Pancreas (tissue), 10 donors: ENCODE measurements around the gene ST7. TPM values are rescaled to one million over a fixed set of nuclear protein-coding genes. Genes with fewer than 3 reads are reported as not detected.

Experiments used
- ATAC-seq, 4 donors: fragments of 200-7000 bp; cut with Tn5 transposase; one replicate each; pipeline versions ENCODE4 v1.8.0 to v1.9.1; 2020; ENCODE audit warnings: mild to moderate bottlenecking in 4 of 4, moderate library complexity in 4 of 4
- DNase-seq, 6 donors: peaks; one replicate each; pipeline ENCODE4 v3.0.0-alpha.2; 2020
- FAIRE-seq: peaks from 2 replicates; lab custom pipeline; 2012; peaks lifted over from hg19 to GRCh38; lab: Jason Lieb, UNC
- H3K27ac ChIP-seq, 4 donors: fragments of 200-600 bp; sonication (generic); 1 replicate in 3 of 4; 2 replicates in 1 of 4; pipeline versions ENCODE4 v1.5.0 to v1.8.0; 2020
- H3K27me3 ChIP-seq, 4 donors: fragments of 200-600 bp; one replicate each; pipeline ENCODE4 v1.8.0; 2021
- H3K36me3 ChIP-seq, 3 donors: fragments of 200-600 bp; sonication (generic) in 1 of 3; one replicate each; pipeline versions ENCODE4 v1.5.0 to v1.8.0; 2020 to 2021
- H3K4me1 ChIP-seq, 3 donors: fragments of 200-600 bp; one replicate each; pipeline ENCODE4 v1.8.0; 2021
- H3K4me3 ChIP-seq, 4 donors: fragments of 200-600 bp; sonication (generic) in 2 of 4; one replicate each; pipeline versions ENCODE4 v1.5.0 to v1.8.0; 2020 to 2021
- H3K9me3 ChIP-seq, 4 donors: fragments of 200-600 bp; one replicate each; pipeline ENCODE4 v1.8.0; 2021
- WGBS, 2 donors: extraction: QIAGEN DNeasy Blood & Tissue Kit; methylation state at CpG; one replicate each; pipeline ENCODE4 v1.1.7; 2013; 5-methylcytosine and 5-hydroxymethylcytosine counted together
- intact Hi-C, 3 donors: fragments of 100-400 bp; cut with DNase I; formaldehyde crosslinking; loops; one replicate each; pipeline versions ENCODE4 v1.11.1 to v1.14.2; 2022
- polyA plus RNA-seq, 2 donors: library from polyadenylated mRNA; stranded (reverse); fragments of 200-250 nt; gene quantifications; one replicate each; pipeline ENCODE4 v1.2.3, GENCODE V29; 2013
- total RNA-seq, 6 donors: library from RNA; stranded (reverse); fragmentation: NEBNext Ultra II Directional in 4 of 6; extraction: Animal tissue kit (Norgen Biotek cat#: 25700) in 4 of 6; gene quantifications; one replicate each; pipeline versions ENCODE4 v1.2.1 to v1.2.4, GENCODE V29; 2021 to 2023
- TF ChIP-seq, protein P1 (sequence below), 4 donors: fragments of 200-600 bp; sonication (generic) in 3 of 4; IDR thresholded peaks; one replicate each; pipeline versions ENCODE4 v1.5.0 to v1.8.0; 2021; ENCODE audit warnings: antibody characterized with exemption in 4 of 4
- donor health status: healthy with polysubstance abuse.
- donor health status: DM: no; HTN: no; CAD: no; lungs with moderate emphysema.
- donor health status: DM: no; HTN: no; CAD: no.
- donor health status: control.
- donor health status: control.
- donor health status: Bipolar disorder and iron deficiency.
- donor health status: DM: yes; HTN: yes; CAD: no.
- donor health status: DM: no; HTN: no; CAD: no.
- donor health status: DM: no; HTN: no; CAD: no.
- donor health status: DM: yes; HTN: yes; CAD: no.

ST7 gene
- total and polyA plus RNA-seq, 8 donors, result 8.2 to 20.2 (median 17.1) TPM

DNA sequence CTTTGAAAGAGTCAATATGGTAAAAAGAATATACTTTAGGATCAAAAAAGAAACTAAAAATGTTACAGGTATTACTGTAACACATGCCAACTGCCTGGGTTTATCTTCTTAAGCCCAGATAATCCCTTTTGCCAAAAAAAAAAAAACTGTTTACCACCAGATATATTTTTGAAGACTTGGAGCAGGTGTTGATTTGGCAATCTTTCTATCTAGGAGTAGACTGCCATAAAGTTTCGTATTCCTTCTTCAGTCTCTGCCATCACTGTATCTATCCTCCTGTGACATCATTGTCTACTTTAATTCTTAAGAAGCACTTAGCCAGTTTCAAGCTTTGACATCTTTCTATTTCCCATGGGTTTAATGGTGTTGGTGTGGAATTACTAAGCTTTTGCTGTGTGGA is 161.0 kb downstream of the ST7 start:
- 41 to 46% methylated on average over 1 of the region's 1 CpG for WGBS, 2 donors
- DNase-seq (no peak), FAIRE-seq (no peak), ATAC-seq (peak; percentile 43 to 75 (median 62))
- H3K4me1 ChIP-seq, result peaks cover 3 to 18% (median 7%) of the 10 kb centered on the region in 3 donors
- no peaks in the 10 kb centered on the region for H3K36me3 ChIP-seq
- H3K27me3 ChIP-seq, result no peaks in the 10 kb centered on the region
- no peak overlapping the region for H3K4me3 ChIP-seq
- peak overlapping the region in 2 of 4 donors; percentile 29 to 30 for H3K27ac ChIP-seq
- TF ChIP-seq, protein P1, sequence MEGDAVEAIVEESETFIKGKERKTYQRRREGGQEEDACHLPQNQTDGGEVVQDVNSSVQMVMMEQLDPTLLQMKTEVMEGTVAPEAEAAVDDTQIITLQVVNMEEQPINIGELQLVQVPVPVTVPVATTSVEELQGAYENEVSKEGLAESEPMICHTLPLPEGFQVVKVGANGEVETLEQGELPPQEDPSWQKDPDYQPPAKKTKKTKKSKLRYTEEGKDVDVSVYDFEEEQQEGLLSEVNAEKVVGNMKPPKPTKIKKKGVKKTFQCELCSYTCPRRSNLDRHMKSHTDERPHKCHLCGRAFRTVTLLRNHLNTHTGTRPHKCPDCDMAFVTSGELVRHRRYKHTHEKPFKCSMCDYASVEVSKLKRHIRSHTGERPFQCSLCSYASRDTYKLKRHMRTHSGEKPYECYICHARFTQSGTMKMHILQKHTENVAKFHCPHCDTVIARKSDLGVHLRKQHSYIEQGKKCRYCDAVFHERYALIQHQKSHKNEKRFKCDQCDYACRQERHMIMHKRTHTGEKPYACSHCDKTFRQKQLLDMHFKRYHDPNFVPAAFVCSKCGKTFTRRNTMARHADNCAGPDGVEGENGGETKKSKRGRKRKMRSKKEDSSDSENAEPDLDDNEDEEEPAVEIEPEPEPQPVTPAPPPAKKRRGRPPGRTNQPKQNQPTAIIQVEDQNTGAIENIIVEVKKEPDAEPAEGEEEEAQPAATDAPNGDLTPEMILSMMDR (IDR thresholded peaks at IDR 0.05), result no peak
- intact Hi-C loops, result no loop called here
- no peaks in the 10 kb centered on the region for H3K9me3 ChIP-seq

DNA sequence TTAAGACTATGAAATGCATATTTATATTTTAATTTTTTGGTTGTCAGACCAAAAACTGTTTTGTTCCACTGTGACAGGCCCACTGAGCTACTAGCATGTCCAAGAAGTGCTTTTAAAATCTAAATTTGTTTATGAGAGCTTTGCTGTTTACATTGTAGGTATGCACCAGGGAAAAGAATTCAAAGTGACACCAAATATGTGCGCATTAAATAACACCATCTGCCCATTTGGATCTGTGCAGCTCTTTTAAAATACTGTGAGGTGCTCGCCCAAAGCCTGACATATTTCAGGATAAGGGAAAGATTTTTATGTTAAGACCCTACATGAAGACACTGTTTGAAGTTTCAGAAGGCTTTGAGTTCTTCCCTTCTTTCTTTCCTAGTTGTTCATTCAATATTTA is 162.9 kb downstream of the ST7 start:
- peaks cover 3 to 14% (median 7%) of the 10 kb centered on the region in 3 donors for H3K4me1 ChIP-seq
- WGBS, 2 donors, result 89 to 96% methylated on average over 2 of the region's 2 CpGs
- H3K36me3 ChIP-seq, result no peaks in the 10 kb centered on the region
- ATAC-seq (no peak), DNase-seq (no peak), FAIRE-seq (no peak)
- intact Hi-C loops, result loop anchor here in 1 of 3 donors (5.0 kb wide), 2 partner anchors 129 to 184 kb away; no protein-coding TSS in a partner anchor
- no peak overlapping the region for H3K4me3 ChIP-seq
- TF ChIP-seq, protein P1 (IDR thresholded peaks at IDR 0.05), result no peak
- H3K27me3 ChIP-seq, result no peaks in the 10 kb centered on the region
- no peaks in the 10 kb centered on the region for H3K9me3 ChIP-seq
- H3K27ac ChIP-seq, result no peak overlapping the region

DNA sequence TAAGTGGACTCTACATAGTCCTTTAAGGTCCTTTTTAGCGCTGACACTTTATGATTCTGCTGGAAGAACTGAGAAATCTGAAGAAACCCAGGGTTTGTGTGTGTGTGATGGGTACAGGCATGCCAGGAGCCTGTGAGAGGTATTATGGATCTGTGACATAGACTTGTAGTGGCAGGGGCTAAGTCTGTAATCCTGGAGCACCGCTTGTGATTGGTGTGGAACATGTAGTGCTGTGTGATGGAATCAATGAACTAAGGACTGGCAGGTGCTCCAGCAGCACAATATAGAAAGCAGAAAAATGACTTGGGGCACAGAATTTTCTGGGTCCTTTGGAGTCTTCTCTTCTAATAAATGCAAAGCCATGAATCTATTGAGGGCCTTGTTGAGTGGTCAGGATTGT is 163.9 kb downstream of the ST7 start:
- TF ChIP-seq, protein P1 (IDR thresholded peaks at IDR 0.05), result no peak
- Histone ChIP-seq H3K36me3 (no peaks in the 10 kb centered on the region), H3K9me3 (no peaks in the 10 kb centered on the region), H3K4me3 (no peak overlapping the region), H3K27me3 (no peaks in the 10 kb centered on the region), H3K4me1 (peaks cover 3 to 14% (median 7%) of the 10 kb centered on the region in 3 donors), H3K27ac (no peak overlapping the region)
- DNase-seq (no peak), ATAC-seq (no peak), FAIRE-seq (no peak)
- intact Hi-C loops, result loop anchor here in 1 of 3 donors (5.0 kb wide), 2 partner anchors 130 to 185 kb away; no protein-coding TSS in a partner anchor
- 96 to 100% methylated on average over 2 of the region's 2 CpGs for WGBS, 2 donors

DNA sequence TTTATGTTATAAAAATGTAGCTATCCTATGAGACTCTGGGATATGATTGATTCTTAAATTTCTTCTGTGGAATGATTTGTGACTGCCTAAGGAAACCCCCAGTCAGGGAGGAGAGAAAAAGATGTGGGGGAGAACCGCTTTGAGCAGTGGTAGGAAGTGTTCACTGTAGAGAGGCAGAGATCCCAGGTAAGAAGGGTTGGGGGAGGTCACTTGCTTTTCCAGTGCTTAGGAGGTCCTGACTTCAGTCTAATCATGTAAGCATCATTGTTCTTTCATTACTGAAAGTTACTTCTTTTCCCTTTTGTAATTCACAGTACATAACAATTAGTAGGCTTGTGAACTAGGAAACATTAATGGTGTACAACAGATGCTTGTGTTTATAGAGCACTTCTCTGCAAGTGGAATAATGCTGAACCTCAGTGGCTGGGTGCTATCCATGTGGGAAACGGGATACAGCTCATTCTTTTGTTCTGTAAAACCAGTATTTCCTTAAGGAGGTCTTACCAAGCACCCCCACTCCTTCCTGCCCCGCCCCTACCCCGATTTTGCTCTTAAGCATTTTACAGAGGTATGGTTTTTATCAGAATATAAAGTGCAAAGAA is 165.4 kb downstream of the ST7 start:
- no peak for DNase-seq
- TF ChIP-seq, protein P1 (IDR thresholded peaks at IDR 0.05), result no peak
- H3K36me3 ChIP-seq, result no peaks in the 10 kb centered on the region
- intact Hi-C loops, result loop anchor here in 1 of 3 donors (5.0 kb wide), 2 partner anchors 131 to 186 kb away; no protein-coding TSS in a partner anchor
- 77 to 79% methylated on average over 4 of the region's 4 CpGs for WGBS, 2 donors
- H3K27me3 ChIP-seq, result no peaks in the 10 kb centered on the region
- H3K27ac ChIP-seq, result no peak overlapping the region
- H3K9me3 ChIP-seq, result no peaks in the 10 kb centered on the region
- no peak overlapping the region for H3K4me3 ChIP-seq
- ATAC-seq, result no peak
- peaks cover 3 to 13% (median 8%) of the 10 kb centered on the region in 3 donors for H3K4me1 ChIP-seq
- FAIRE-seq, result no peak
